Ramos (cell line): ENCODE results near the gene CPVL.

Source experiments
- in situ Hi-C: fragments of 300-500 bp; cut with MboI; formaldehyde crosslinking; loops from one replicate; pipeline ENCODE4 v1.14.3; 2022; ENCODE audit warnings: low sequenced_read_pairs; ENCODE audit not compliant: unreplicated experiment

The CPVL gene

GRCh38 chr7:29158795-29159423, 12.6 kb upstream of the CPVL start:
- in situ Hi-C loops, result no loop called here

- in situ Hi-C loops, result no loop called here
Measured at GRCh38 chr7:29156907-29157452, 10.6 kb upstream of the CPVL start.

- in situ Hi-C loops, result no loop called here
Measured at GRCh38 chr7:29154076-29154475, 7.7 kb upstream of the CPVL start.

- in situ Hi-C loops, result no loop called here
Measured at GRCh38 chr7:29150856-29151255, 4.5 kb upstream of the CPVL start.

- in situ Hi-C loops, result no loop called here
Measured at GRCh38 chr7:29149036-29149435, 2.7 kb upstream of the CPVL start.

GRCh38 chr7:29147821-29148220, 1.5 kb upstream of the CPVL start:
- in situ Hi-C loops, result no loop called here

- in situ Hi-C loops, result no loop called here
Measured at GRCh38 chr7:29146888-29147609, 712 bp upstream of the CPVL start.

- in situ Hi-C loops, result no loop called here
Measured at GRCh38 chr7:29145553-29146056, 732 bp downstream of the CPVL start.

GRCh38 chr7:29143751-29144150, 2.6 kb downstream of the CPVL start:
- in situ Hi-C loops, result no loop called here

- in situ Hi-C loops, result no loop called here
Measured at GRCh38 chr7:29142021-29142727, 4.2 kb downstream of the CPVL start.

GRCh38 chr7:29140873-29141468, 5.4 kb downstream of the CPVL start:
- in situ Hi-C loops, result no loop called here

- in situ Hi-C loops, result no loop called here
Measured at GRCh38 chr7:29139796-29140195, 6.5 kb downstream of the CPVL start.

- in situ Hi-C loops, result no loop called here
Measured at GRCh38 chr7:29139191-29139590, 7.1 kb downstream of the CPVL start.

GRCh38 chr7:29138588-29138987, 7.7 kb downstream of the CPVL start:
- in situ Hi-C loops, result no loop called here

GRCh38 chr7:29135846-29136245, 10.5 kb downstream of the CPVL start:
- in situ Hi-C loops, result no loop called here

GRCh38 chr7:29132980-29133379, 13.4 kb downstream of the CPVL start:
- in situ Hi-C loops, result no loop called here

- in situ Hi-C loops, result no loop called here
Measured at GRCh38 chr7:29131678-29132077, 14.7 kb downstream of the CPVL start.

- in situ Hi-C loops, result no loop called here
Measured at GRCh38 chr7:29130096-29130495, 16.2 kb downstream of the CPVL start.

GRCh38 chr7:29127527-29127926, 18.8 kb downstream of the CPVL start:
- in situ Hi-C loops, result no loop called here

- in situ Hi-C loops, result no loop called here
Measured at GRCh38 chr7:29126804-29127203, 19.5 kb downstream of the CPVL start.
